Midbrain (tissue), 1 donor: ENCODE measurements around the gene RPL15.

Source experiments
- DNase-seq: peaks from one replicate; lab custom pipeline; 2025; lab: John Stamatoyannopoulos, UW

Gene RPL15

DNA sequence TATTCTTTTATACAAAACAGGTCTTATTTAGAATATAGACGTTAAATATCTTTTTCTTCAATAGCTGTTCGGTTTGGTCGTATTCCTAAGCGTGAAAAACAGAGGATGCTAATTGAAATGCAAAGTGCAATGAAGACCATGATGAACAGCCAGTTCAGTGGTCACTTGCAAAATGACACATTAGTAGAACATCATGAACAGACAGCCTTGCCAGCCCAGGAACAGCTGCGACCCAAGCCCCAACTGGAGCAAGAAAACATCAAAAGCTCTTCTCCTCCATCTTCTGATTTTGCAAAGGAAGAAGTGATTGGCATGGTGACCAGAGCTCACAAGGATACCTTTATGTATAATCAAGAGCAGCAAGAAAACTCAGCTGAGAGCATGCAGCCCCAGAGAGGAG lies 45.0 kb downstream of the RPL15 start:
- no peak for DNase-seq

GRCh38 chr3:23964537-23965235 lies 47.8 kb downstream of the RPL15 start:
- DNase-seq = no peak

DNA sequence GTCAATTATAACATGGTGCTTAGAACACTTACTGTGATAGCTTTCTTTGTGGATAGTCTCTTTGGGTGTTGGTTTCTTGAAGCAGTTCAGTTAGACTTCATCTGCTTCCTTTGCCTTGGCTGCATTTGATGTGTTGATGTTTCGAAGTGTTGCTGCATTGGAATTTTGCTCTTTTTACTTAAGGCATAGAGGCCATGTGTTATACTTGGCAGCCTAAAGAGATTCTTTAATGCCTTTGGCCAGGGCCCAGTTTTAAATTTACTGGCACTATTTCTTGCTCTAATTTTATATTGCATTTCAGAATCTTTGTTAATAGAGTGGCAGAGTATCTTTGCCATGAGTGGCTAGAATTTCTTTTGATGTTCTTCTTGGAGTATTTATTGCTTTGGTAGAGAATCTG lies 49.4 kb downstream of the RPL15 start:
- no peak for DNase-seq

DNA sequence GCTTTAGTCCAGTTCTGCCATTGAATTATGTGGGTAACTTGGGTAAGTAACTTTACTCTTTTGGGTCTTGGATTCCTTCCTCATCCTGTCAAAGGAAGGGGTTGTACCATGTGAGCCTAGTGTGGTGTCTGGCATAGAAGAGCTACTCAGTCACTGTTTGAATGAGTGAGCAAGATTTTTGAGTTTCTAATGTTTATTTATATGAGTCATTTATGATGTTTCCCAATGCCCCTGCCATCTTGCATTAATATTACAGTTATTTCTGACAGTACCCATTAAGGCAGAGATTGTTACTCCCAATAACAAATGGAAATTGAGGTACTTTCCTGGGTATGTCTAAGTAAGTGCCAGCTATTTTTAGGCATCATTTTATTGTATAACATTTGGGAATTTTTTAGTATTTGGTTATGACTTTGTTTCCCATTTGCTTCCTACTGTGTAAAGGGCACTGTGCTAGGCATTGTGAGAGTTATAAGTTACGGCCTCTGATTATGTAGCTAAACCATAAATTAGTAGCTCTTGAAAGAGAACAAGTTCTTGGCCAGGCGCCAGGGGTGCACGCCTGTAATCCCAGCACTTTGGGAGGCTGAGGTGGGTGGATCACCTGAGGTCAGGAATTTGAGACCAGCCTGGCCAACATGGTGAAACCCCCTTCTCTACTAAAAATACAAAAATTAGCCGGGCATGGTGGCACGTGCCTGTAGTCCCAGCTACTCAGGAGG lies 51.7 kb downstream of the RPL15 start:
- no peak for DNase-seq

DNA sequence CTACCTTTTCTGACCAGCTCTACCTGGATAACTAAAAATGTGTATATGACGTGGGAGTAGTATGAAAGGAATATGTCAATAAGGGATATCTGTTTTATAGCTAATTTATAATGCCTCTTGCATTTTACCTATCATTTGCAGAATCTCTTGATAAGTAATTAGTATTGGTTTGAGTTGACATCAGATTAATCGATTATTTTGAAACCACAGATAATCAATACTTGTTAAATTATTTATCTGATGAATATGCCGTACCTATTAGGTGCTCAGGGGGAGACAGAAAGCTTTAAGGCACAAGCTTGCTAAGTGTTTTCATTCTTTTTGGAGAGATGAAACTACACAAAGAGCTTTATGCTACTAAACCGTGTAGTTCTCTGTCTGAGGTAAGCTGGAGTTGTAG lies 52.5 kb downstream of the RPL15 start:
- no peak for DNase-seq
